GM12892 (cell line): Measurements from ENCODE around the gene MXD4.

ENCODE experiments used
- POLR2A ChIP-seq: IDR thresholded peaks from 2 replicates; pipeline ENCODE4 v1.6.1; 2011; ENCODE audit warnings: low read depth, low read length, control low read depth
- POLR2AphosphoS5 ChIP-seq: IDR thresholded peaks from 2 replicates; pipeline ENCODE4 v1.6.1; 2011; ENCODE audit warnings: low read depth, low read length, control low read depth
- TAF1 ChIP-seq: IDR thresholded peaks from 2 replicates; pipeline ENCODE4 v1.6.1; 2011; ENCODE audit warnings: low read depth, mild to moderate bottlenecking, control low read depth, low read length, borderline replicate concordance

- no peak for TF ChIP-seq POLR2AphosphoS5
- no peak for TF ChIP-seq POLR2A
- no peak for TF ChIP-seq TAF1
Measured at GRCh38 chr4:2301225-2301642, 39.3 kb upstream of the MXD4 start.
